GM10847 (cell line): ENCODE data around the gene FRAT2.

ENCODE experiments used
- POLR2A ChIP-seq: IDR thresholded peaks from 2 replicates; pipeline ENCODE4 v1.6.1; 2011; ENCODE audit not compliant: insufficient read length; ENCODE audit errors: extremely low read depth

Gene FRAT2

DNA sequence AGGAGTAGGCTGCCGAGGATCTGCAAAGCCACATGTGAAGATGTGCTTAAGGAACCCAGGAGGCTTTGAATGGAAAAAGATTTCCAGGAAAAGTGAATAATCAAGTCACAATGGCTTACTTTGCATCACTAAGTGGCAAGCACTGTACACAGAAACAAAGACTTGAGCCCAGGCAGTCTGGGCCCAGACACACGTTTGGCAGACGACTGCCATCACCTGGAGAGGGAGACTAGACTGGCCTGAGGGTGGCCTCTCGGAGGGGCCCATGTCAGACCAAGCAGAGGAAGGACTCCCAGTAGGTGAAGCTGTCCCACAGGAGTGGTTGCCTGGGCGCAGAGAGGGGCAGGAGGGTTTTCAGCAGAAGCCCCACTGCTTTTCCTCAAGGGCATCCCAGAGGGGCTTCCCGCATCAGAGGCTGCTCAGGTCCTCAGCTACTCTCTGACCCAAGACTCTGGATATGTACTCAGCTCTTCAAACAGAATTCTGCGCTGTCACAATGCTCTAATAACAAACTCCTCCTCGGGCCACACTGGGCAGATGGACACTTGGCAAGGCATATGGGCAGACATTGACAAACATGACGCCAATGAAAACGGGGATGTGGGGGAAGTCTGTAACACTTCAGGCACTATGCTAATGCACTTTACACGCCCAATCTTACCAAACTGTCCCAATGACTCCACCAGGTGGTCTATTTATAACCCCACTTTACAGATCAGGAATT is 27.9 kb upstream of the FRAT2 start:
- TF ChIP-seq POLR2A = no peak

DNA sequence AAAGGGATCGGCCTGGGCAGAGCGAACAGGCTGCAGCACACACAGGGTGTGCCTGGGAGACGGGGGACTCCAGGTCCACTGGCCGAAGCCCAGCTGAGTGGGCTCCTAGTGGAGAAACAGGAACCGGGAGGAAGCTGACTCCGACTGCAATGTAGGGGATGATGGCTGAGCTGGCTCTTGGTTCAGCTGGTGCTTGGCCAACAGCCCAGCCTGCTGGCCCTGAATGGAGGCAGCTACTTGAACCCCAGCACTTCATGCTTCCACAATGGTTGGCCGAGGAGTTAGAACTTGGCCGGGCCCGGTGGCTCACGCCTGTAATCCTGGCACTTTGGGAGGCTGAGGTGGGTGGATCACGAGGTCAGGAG is 27.0 kb upstream of the FRAT2 start:
- no peak for TF ChIP-seq POLR2A

- TF ChIP-seq POLR2A = no peak
These were observed 26.4 kb upstream of the FRAT2 start for GRCh38 chr10:97360705-97361536.

DNA sequence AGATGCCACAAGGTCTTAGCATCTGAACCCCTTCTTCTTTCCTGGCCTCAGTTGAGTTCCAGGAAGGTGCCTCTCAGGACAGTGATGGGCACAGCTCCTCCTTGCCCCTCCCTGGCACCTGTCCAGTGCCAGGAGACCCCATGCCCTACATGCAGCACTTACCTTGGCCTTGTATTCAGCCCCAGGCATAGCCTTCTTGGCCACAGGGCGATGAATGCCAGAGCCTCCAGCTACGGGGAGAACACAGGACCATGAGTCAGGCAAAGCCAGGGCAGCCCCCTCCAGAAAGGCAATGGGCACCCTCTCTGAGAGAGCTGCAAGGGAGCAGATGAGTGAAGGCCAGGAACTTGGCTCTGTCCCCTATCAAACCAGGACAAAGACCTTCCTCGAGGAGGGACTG is 24.3 kb upstream of the FRAT2 start:
- TF ChIP-seq POLR2A = no peak

GRCh38 chr10:97358349-97358748 is 23.8 kb upstream of the FRAT2 start:
- TF ChIP-seq POLR2A = no peak

- TF ChIP-seq POLR2A = no peak
These were observed 22.4 kb upstream of the FRAT2 start for GRCh38 chr10:97356918-97357317.

DNA sequence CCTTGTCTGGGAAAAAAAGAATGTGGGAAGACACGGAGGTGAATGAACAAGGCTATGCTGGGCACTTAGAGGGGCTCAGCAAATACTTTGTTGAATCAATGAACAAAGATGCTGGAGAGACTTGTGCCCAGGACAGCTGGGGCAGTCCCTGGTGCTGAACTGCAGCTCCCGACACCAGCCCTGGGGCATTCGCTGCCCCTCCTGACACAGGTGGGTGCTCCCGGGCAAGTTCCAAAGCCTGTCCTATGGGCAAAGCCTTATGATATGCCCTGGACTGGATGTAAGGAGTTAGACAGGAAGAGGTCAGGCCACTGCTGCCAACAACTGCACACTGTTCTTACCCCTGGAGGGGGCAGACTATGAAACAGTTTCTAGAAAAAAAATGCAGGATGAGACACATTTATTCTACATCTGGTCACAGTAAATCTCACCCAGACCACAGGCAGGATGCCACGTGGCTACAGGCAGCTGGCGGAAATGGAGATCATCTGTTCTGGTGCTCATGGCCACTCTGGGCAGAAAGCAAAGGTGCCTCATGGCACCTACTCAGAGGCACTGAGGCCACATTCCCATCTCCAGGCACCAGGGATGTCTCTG is 21.9 kb upstream of the FRAT2 start:
- no peak for TF ChIP-seq POLR2A

DNA sequence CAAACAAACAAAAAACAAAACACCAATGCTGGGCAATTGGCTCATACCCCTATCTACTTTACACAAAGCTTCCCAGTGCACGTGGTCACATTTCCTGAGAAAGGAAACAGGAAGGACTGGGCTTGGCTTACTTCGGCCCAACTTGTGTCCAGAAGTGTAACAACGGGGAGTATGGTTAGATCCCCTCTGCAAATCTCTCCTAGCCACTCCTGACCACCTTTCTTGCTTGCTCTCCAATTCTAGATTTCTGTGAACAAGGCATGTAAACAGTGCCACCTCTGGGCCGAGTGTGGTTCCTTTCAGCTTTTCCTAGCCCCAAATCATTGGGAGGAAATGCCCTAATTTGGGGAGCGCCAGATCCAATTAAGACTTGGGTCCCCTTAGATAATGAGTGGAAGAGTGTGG is 21.0 kb upstream of the FRAT2 start:
- no peak for TF ChIP-seq POLR2A

GRCh38 chr10:97353945-97354344 is 19.4 kb upstream of the FRAT2 start:
- no peak for TF ChIP-seq POLR2A

- TF ChIP-seq POLR2A = no peak
These were observed 15.4 kb upstream of the FRAT2 start for GRCh38 chr10:97349752-97350513.

GRCh38 chr10:97347317-97347716 is 12.8 kb upstream of the FRAT2 start:
- no peak for TF ChIP-seq POLR2A

GRCh38 chr10:97341416-97341815 is 6.9 kb upstream of the FRAT2 start:
- TF ChIP-seq POLR2A = no peak

DNA sequence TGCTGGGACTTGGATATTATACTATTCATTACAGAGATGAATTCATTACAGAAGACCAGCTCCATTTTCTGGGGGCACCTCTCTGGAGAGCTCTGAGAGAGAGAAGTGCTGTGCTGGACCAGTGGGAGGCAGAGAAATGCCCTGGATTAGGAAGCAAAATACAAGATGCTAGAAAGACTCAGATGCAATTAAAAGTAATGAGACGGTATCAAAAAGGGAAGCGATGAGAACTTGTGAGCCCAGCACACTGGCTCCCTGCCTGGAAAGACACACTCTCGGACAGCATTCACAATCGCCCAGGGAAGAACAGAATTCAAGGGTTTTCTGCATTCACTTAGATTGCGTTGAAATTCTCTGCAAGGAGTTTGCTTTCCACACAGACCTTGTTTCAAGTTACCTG is 3.5 kb upstream of the FRAT2 start:
- no peak for TF ChIP-seq POLR2A

GRCh38 chr10:97336942-97337831 is 2.7 kb upstream of the FRAT2 start:
- no peak for TF ChIP-seq POLR2A
